Chondrocyte (in vitro differentiated cells): Measurements from ENCODE around the gene ST8SIA5. TPM values are rescaled to one million over a fixed set of nuclear protein-coding genes. Genes with fewer than 3 reads are reported as not detected.

ENCODE experiments used
- DNase-seq: peaks from one replicate; pipeline ENCODE4 v3.0.0; 2021; ENCODE audit warnings: mixed read lengths, low spot score
- H3K27ac Mint-ChIP-seq: one replicate; pipeline ENCODE4 v1.8.0; 2021; ENCODE audit warnings: mild to moderate bottlenecking, moderate library complexity, mixed read lengths; ENCODE audit not compliant: unreplicated experiment
- H3K27me3 Mint-ChIP-seq: 2 replicates; pipeline ENCODE4 v1.8.0; 2021; ENCODE audit warnings: low read depth, mixed read lengths
- H3K36me3 Mint-ChIP-seq: 2 replicates; pipeline ENCODE4 v1.8.0; 2021; ENCODE audit warnings: low read depth, mixed read lengths
- H3K4me1 Mint-ChIP-seq: 2 replicates; pipeline ENCODE4 v1.8.0; 2021; ENCODE audit warnings: low read depth, mild to moderate bottlenecking, mixed read lengths
- H3K4me3 Mint-ChIP-seq: one replicate; pipeline ENCODE4 v1.8.0; 2021; ENCODE audit warnings: mild to moderate bottlenecking, moderate library complexity, mixed read lengths; ENCODE audit not compliant: unreplicated experiment
- H3K9me3 Mint-ChIP-seq: 2 replicates; pipeline ENCODE4 v1.8.0; 2021; ENCODE audit warnings: low read depth, mixed read lengths
- total RNA-seq: library from RNA; stranded (reverse); gene quantifications from 3 replicates; pipeline ENCODE4 v1.2.1, GENCODE V29; 2021
- TF ChIP-seq, protein P1 (sequence below): fragments of 200-600 bp; sonication (generic); IDR thresholded peaks from 2 replicates; pipeline ENCODE4 v1.5.0; 2021; ENCODE audit warnings: antibody characterized with exemption, mild to moderate bottlenecking, moderate library complexity

ST8SIA5 gene
- total RNA-seq, 1 donor from 2014 or later: 0.25 TPM

DNA sequence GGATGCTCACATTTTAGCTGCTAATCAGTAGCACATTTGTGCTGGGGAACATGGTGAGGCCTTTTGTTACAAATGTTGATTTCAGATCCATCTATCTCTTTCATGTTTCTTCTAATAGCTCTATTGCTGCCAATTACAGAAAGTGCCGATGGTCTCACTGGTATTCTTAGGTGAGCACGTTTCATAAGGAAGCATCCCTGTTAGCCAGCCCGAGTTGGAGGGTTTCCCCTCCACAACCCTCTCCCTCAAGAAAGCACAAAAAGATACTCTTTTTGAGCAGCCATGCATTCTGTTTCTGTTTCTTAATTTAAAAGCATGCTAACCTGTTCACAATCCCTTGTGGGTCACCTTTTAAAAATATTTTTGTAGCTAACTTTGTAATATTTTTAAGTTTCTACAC, 30.8 kb upstream of the ST8SIA5 start:
- no peak for DNase-seq
- H3K4me3 Mint-ChIP-seq: no peak overlapping the region
- no peaks in the 10 kb centered on the region for H3K36me3 Mint-ChIP-seq
- no peaks in the 10 kb centered on the region for H3K27me3 Mint-ChIP-seq
- TF ChIP-seq, protein P1, sequence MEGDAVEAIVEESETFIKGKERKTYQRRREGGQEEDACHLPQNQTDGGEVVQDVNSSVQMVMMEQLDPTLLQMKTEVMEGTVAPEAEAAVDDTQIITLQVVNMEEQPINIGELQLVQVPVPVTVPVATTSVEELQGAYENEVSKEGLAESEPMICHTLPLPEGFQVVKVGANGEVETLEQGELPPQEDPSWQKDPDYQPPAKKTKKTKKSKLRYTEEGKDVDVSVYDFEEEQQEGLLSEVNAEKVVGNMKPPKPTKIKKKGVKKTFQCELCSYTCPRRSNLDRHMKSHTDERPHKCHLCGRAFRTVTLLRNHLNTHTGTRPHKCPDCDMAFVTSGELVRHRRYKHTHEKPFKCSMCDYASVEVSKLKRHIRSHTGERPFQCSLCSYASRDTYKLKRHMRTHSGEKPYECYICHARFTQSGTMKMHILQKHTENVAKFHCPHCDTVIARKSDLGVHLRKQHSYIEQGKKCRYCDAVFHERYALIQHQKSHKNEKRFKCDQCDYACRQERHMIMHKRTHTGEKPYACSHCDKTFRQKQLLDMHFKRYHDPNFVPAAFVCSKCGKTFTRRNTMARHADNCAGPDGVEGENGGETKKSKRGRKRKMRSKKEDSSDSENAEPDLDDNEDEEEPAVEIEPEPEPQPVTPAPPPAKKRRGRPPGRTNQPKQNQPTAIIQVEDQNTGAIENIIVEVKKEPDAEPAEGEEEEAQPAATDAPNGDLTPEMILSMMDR: no peak
- H3K27ac Mint-ChIP-seq: no peak overlapping the region
- H3K9me3 Mint-ChIP-seq: peaks cover 12% of the 10 kb centered on the region
- H3K4me1 Mint-ChIP-seq: no peaks in the 10 kb centered on the region

DNA sequence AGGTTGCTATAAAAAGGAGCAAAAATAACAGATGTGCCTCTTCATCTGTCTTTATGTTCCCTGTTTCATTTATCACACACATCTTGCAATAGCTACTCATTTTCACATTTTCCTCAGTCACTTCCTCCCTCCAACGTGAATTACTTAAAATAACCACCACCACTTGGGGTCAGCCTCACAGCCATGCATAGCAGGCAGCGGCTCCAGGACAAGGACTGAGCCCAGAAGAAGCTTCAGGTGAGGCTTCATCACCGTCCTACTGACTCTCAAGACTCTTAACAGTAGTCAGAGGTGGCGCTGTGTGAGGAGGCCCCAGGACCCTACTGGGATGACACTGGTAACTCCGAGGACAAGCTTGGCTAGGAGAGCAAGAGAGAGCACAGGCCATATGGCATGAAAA, 15.5 kb upstream of the ST8SIA5 start:
- no peaks in the 10 kb centered on the region for H3K27me3 Mint-ChIP-seq
- TF ChIP-seq, protein P1: no peak
- H3K36me3 Mint-ChIP-seq: no peaks in the 10 kb centered on the region
- peaks cover 12% of the 10 kb centered on the region for H3K4me1 Mint-ChIP-seq
- no peak for DNase-seq
- H3K4me3 Mint-ChIP-seq: no peak overlapping the region
- H3K9me3 Mint-ChIP-seq: no peaks in the 10 kb centered on the region
- no peak overlapping the region for H3K27ac Mint-ChIP-seq

GRCh38 chr18:46771141-46771540, 14.3 kb upstream of the ST8SIA5 start:
- Mint-ChIP-seq H3K4me1 (peaks cover 12% of the 10 kb centered on the region), H3K27ac (no peak overlapping the region), H3K27me3 (peaks cover 2% of the 10 kb centered on the region), H3K36me3 (no peaks in the 10 kb centered on the region), H3K9me3 (no peaks in the 10 kb centered on the region), H3K4me3 (no peak overlapping the region)
- DNase-seq: no peak
- TF ChIP-seq, protein P1: no peak

DNA sequence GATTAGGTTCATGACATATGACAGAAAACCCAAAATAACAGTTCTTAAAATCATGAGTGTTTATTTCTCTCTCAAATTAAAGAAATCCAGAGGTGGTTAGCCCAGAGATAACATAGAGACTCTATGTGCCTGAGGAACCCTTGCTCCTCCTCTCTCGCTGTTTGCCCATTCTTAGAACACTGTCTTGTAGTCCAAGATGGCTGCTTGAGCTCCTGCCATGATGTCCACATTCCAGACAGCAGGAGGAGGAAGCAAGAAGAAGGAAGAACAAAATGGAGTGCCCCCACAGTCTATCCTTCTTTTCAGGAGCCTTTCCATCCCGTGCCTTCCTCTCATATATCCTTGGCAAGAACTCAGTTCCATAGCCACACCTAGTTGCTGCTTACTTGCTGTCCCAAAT, 13.9 kb upstream of the ST8SIA5 start:
- Mint-ChIP-seq H3K4me3 (no peak overlapping the region), H3K36me3 (no peaks in the 10 kb centered on the region), H3K9me3 (no peaks in the 10 kb centered on the region), H3K27me3 (peaks cover 3% of the 10 kb centered on the region), H3K27ac (no peak overlapping the region), H3K4me1 (peaks cover 12% of the 10 kb centered on the region)
- TF ChIP-seq, protein P1: peak; percentile 9
- no peak for DNase-seq

DNA sequence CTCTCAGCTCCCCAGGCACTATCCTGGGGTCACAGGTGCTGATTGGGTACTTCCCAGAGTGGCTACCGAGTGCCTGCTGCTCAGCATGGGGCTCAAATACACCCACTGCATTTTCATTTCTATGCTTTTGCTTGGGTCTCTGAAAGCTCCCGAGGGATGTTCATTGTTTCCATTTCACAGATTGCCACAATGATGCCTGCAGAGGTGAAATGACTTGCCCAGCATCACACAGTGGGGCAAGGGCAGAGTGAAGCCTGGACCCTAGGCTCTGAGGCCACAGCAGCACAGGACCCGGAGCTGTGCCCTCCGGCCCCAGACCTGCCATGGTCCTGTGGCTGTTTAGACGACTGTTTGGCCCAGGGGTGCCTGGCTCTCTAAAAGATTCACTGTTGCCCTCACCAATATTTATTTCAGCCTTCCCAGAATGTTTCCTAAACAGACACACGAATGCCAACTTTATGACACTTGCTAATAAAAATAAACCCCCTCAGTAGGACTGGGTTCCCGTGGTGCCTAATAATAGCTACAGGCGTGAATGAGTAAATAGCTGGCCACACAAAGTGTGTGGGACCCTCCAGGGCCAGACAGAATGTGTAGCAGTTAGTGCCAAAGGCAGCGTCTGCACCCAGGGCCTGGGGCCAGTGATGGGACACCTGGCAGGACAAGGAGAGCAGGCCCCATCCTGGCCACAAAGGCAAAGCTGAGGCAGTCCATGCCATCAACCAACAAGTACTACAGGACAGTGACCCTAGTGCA, 11.5 kb upstream of the ST8SIA5 start:
- peaks cover 6% of the 10 kb centered on the region for H3K27me3 Mint-ChIP-seq
- H3K4me3 Mint-ChIP-seq: no peak overlapping the region
- DNase-seq: no peak
- H3K36me3 Mint-ChIP-seq: no peaks in the 10 kb centered on the region
- no peaks in the 10 kb centered on the region for H3K9me3 Mint-ChIP-seq
- H3K4me1 Mint-ChIP-seq: peaks cover 12% of the 10 kb centered on the region
- no peak overlapping the region for H3K27ac Mint-ChIP-seq
- TF ChIP-seq, protein P1: no peak
